HepG2 (cell line): ENCODE results near the gene LYZL1. TPM values are rescaled to one million over a fixed set of nuclear protein-coding genes. Genes with fewer than 3 reads are reported as not detected.

ENCODE experiments used
- ATAC-seq: fragments of 200-7000 bp; cut with Tn5 transposase; 3 replicates; pipeline ENCODE4 v1.9.1; 2020; ENCODE audit warnings: mild to moderate bottlenecking, moderate library complexity
- BruUV-seq: library from RNA; stranded (reverse); fragments of 400-500 nt; replicated peaks from 2 replicates; lab custom pipeline; 2021; lab: Mats Ljungman, UMichigan
- CTCF ChIA-PET: fragments of 300-600 bp; formaldehyde crosslinking; extraction: SDS; loops from one replicate; lab custom pipeline; 2021; ENCODE audit warnings: low total read pairs, inconsistent platforms, low intra/inter-chr PET ratio; lab: Yijun Ruan, JAX
- POLR2A ChIA-PET: fragments of 350-600 bp; sonication (Branson Sonifier 250); formaldehyde crosslinking; loops from one replicate; lab custom pipeline; 2020; ENCODE audit warnings: antibody characterized with exemption, inconsistent platforms; lab: Yijun Ruan, JAX
- DNase-seq: peaks from one replicate; pipeline ENCODE4 v3.0.0-alpha.2; 2015; ENCODE audit warnings: low spot score
- FAIRE-seq: peaks from 3 replicates; lab custom pipeline; 2011; peaks lifted over from hg19 to GRCh38; lab: Jason Lieb, UNC
- H2AFZ ChIP-seq: one replicate; pipeline ENCODE4 v1.6.1; 2011; ENCODE audit warnings: low read length, inconsistent platforms
- H3K27ac ChIP-seq: fragments of 300-600 bp; 3 replicates; pipeline ENCODE4 v1.8.0; 2011; ENCODE audit warnings: mixed run types, mild to moderate bottlenecking, mixed read lengths, low read length, inconsistent platforms; ENCODE audit not compliant: insufficient read depth; ENCODE audit errors: extremely low read length
- H3K27me3 ChIP-seq, 2 experiments: fragments of 200-600 bp in 1 of 2; 2 replicates in 1 of 2; 3 replicates in 1 of 2; pipeline versions ENCODE4 v1.6.0 to v1.8.0; 2011; ENCODE audit warnings: low read length in 2 of 2, mild to moderate bottlenecking in 2 of 2, moderate library complexity in 2 of 2, inconsistent platforms in 1 of 2; ENCODE audit not compliant: insufficient read depth in 2 of 2, control insufficient read depth in 1 of 2
- H3K36me3 ChIP-seq, 2 experiments: fragments of 200-600 bp in 1 of 2; replicated peaks in 1 of 2; 2 replicates in 1 of 2; 3 replicates in 1 of 2; pipeline versions ENCODE4 v1.5.1 to v1.8.0; 2011; ENCODE audit warnings: low read length in 2 of 2, inconsistent platforms in 1 of 2; ENCODE audit not compliant: insufficient read depth in 2 of 2, control insufficient read depth in 1 of 2
- H3K4me1 ChIP-seq: 2 replicates; pipeline ENCODE4 v1.5.1; 2012; ENCODE audit warnings: low read length, inconsistent platforms; ENCODE audit not compliant: insufficient read depth
- H3K4me2 ChIP-seq: 2 replicates; pipeline ENCODE4 v1.6.0; 2011; ENCODE audit warnings: low read depth, low read length, inconsistent platforms
- H3K4me3 ChIP-seq, 3 experiments: fragments of 200-600 bp in 1 of 3; sonication (generic), shearing (Covaris generic) in 1 of 3; replicated peaks in 1 of 3; 2 replicates each; pipeline ENCODE4 v1.5.1; 2011 to 2016; ENCODE audit warnings: low read length in 3 of 3, inconsistent platforms in 2 of 3, low read depth in 2 of 3, mild to moderate bottlenecking in 2 of 3, control low read depth in 1 of 3, mixed read lengths in 1 of 3; ENCODE audit not compliant: insufficient read depth in 1 of 3
- H3K79me2 ChIP-seq: one replicate; pipeline ENCODE4 v1.6.1; 2011; ENCODE audit warnings: low read length, inconsistent platforms; ENCODE audit not compliant: insufficient read depth
- H3K9ac ChIP-seq: 2 replicates; pipeline ENCODE4 v1.6.0; 2011; ENCODE audit warnings: mild to moderate bottlenecking, low read depth, low read length, inconsistent platforms; ENCODE audit not compliant: insufficient read depth
- H3K9me3 ChIP-seq: 2 replicates; pipeline ENCODE4 v1.5.1; 2012; ENCODE audit warnings: mild to moderate bottlenecking, low read length
- H4K20me1 ChIP-seq: 2 replicates; pipeline ENCODE4 v1.6.0; 2011; ENCODE audit warnings: inconsistent platforms, mild to moderate bottlenecking, low read length, moderate library complexity; ENCODE audit not compliant: insufficient read depth
- FOSL1 ChIP-seq: sonication (generic); formaldehyde crosslinking; IDR thresholded peaks from 2 replicates; pipeline ENCODE4 v1.9.0; 2021; ENCODE audit warnings: missing genetic modification reagents, borderline replicate concordance
- GMEB1 ChIP-seq: sonication (generic); formaldehyde crosslinking; IDR thresholded peaks from 2 replicates; pipeline ENCODE4 v1.5.1; 2020; ENCODE audit warnings: missing genetic modification reagents, mild to moderate bottlenecking, borderline replicate concordance
- MATR3 ChIP-seq: sonication (generic); formaldehyde crosslinking; IDR thresholded peaks from 2 replicates; pipeline ENCODE4 v1.4.0; 2020; ENCODE audit warnings: missing genetic modification reagents
- NCOA5 ChIP-seq: sonication (generic); formaldehyde crosslinking; IDR thresholded peaks from 2 replicates; pipeline ENCODE4 v1.4.0; 2020; ENCODE audit warnings: missing genetic modification reagents
- POLR2AphosphoS2 ChIP-seq: IDR thresholded peaks from 2 replicates; pipeline ENCODE4 v1.6.1; 2011; ENCODE audit warnings: low read depth, low read length, improper control_type of control experiment
- ZNF280B ChIP-seq: sonication (generic); formaldehyde crosslinking; IDR thresholded peaks from 2 replicates; pipeline ENCODE4 v1.5.0; 2020; ENCODE audit warnings: missing genetic modification reagents, mild to moderate bottlenecking, borderline replicate concordance
- ZNF792 ChIP-seq: IDR thresholded peaks from 2 replicates; pipeline ENCODE4 v1.6.1; 2016
- WGBS: methylation state at CpG from one replicate; pipeline ENCODE4 v1.1.6; 2017; ENCODE audit warnings: low lambda C conversion rate; 5-methylcytosine and 5-hydroxymethylcytosine counted together
- in situ Hi-C: cut with HindIII; loops from 2 replicates; pipeline ENCODE4 v1.10.0; 2017; ENCODE audit warnings: low pct_unique_long_range_greater_than_20kb; ENCODE audit not compliant: extremely low pct_ligation_motif_present
- intact Hi-C: fragments of 100-400 bp; cut with micrococcal nuclease; formaldehyde crosslinking; loops from one replicate; pipeline ENCODE4 v1.10.0; 2022; ENCODE audit not compliant: unreplicated experiment
- polyA plus RNA-seq, 8 experiments: library from polyadenylated mRNA; depleted of rRNA in 3 of 8; stranded (reverse) in 7 of 8; unstranded in 1 of 8; fragments of >200 nt; fragmentation: Illumina TruSeq in 4 of 8; extraction: Trizol in 4 of 8; gene quantifications; 2 replicates each; pipeline versions ENCODE4 v1.2.1 to v1.2.3, GENCODE V29; 2011 to 2016; ENCODE audit warnings: low read depth in 4 of 8, missing spikeins in 1 of 8, mixed read lengths in 1 of 8; ENCODE audit not compliant: insufficient read depth in 1 of 8
- total RNA-seq, 5 experiments: library from RNA; depleted of rRNA; stranded (reverse); fragments of >200 nt; fragmentation: Illumina TruSeq; extraction: Trizol; gene quantifications; 2 replicates each; pipeline ENCODE4 v1.2.3, GENCODE V29; 2016; ENCODE audit warnings: low read depth in 1 of 5

The LYZL1 gene
- total and polyA plus RNA-seq, 2 of the 13 experiments (the other 11 are each of a cell fraction or from before 2014, with no cell fraction given): not detected

GRCh38 chr10:29321656-29322055 is 32.8 kb downstream of the LYZL1 start:
- FAIRE-seq (no peak), ATAC-seq (no peak), DNase-seq (no peak)
- Histone ChIP-seq H3K36me3 (no peaks in the 10 kb centered on the region), H3K9ac (no peak overlapping the region), H3K79me2 (no peaks in the 10 kb centered on the region), H2AFZ (no peak overlapping the region), H3K27ac (no peak overlapping the region), H3K4me3 (no peak overlapping the region), H3K27me3 (no peaks in the 10 kb centered on the region), H3K9me3 (no peaks in the 10 kb centered on the region), H3K4me1 (peaks cover 94% of the 10 kb centered on the region), H3K4me2 (no peak overlapping the region), H4K20me1 (no peaks in the 10 kb centered on the region)
- CTCF ChIA-PET: no interaction called here
- intact Hi-C loops (no loop called here), in situ Hi-C loops (no loop called here)
- POLR2A ChIA-PET: no interaction called here
- TF ChIP-seq FOSL1 (CRISPR knock-in tag) (no peak), NCOA5 (CRISPR knock-in tag) (no peak), GMEB1 (CRISPR knock-in tag) (no peak), MATR3 (no peak), ZNF280B (CRISPR knock-in tag) (no peak), ZNF792 (CRISPR knock-in tag) (no peak), POLR2AphosphoS2 (no peak)
- WGBS: 85% methylated on average over 8 of the region's 8 CpGs
- no TSS peak for BruUV-seq
